Suprapubic skin (tissue), 4 donors: ENCODE data around the gene DPYSL4. TPM values are rescaled to one million over a fixed set of nuclear protein-coding genes. Genes with fewer than 3 reads are reported as not detected.
"Not testable (repeated sequence)": the region's sequence is repeated elsewhere in the genome, so short reads cannot be mapped to it uniquely, and the experiment has no call there.

Experiments used
- DNase-seq, 2 donors: peaks; one replicate each; pipeline ENCODE4 v3.0.0-alpha.2; 2019; ENCODE audit warnings: low spot score in 2 of 2
- H3K27ac ChIP-seq: fragments of 200-600 bp; sonication (generic); one replicate; pipeline ENCODE4 v1.5.1; 2019
- H3K27me3 ChIP-seq: fragments of 200-600 bp; sonication (generic); one replicate; pipeline ENCODE4 v1.5.1; 2019
- H3K36me3 ChIP-seq: fragments of 200-600 bp; sonication (generic); one replicate; pipeline ENCODE4 v1.5.1; 2019
- H3K4me1 ChIP-seq: fragments of 200-600 bp; sonication (generic); one replicate; pipeline ENCODE4 v1.5.1; 2019
- H3K4me3 ChIP-seq: fragments of 200-600 bp; sonication (generic); one replicate; pipeline ENCODE4 v1.5.1; 2019; ENCODE audit warnings: mild to moderate bottlenecking
- H3K9me3 ChIP-seq: fragments of 200-600 bp; sonication (generic); one replicate; pipeline ENCODE4 v1.5.1; 2019
- EP300 ChIP-seq: sonication (generic); formaldehyde crosslinking; IDR thresholded peaks from one replicate; pipeline ENCODE4 v1.6.1; 2017; ENCODE audit warnings: antibody characterized with exemption
- POLR2A ChIP-seq, 2 donors: fragments of 450-650 bp; IDR thresholded peaks; one replicate each; pipeline ENCODE4 v1.6.1; 2017; ENCODE audit warnings: antibody characterized with exemption in 2 of 2, mild to moderate bottlenecking in 2 of 2, moderate library complexity in 2 of 2
- POLR2AphosphoS5 ChIP-seq, 3 donors: sonication (generic); formaldehyde crosslinking; IDR thresholded peaks; one replicate each; pipeline ENCODE4 v1.6.1; 2017; ENCODE audit warnings: antibody characterized with exemption in 3 of 3
- WGBS: methylation state at CpG from one replicate; pipeline ENCODE4 v1.1.5; 2018; 5-methylcytosine and 5-hydroxymethylcytosine counted together
- total RNA-seq, 4 donors: library from RNA; depleted of rRNA; stranded (reverse); fragments of >200 nt; gene quantifications; one replicate each; pipeline ENCODE4 v1.1.0, GENCODE V29; 2016
- TF ChIP-seq, protein P1 (sequence below), 2 donors: fragments of 200-600 bp in 1 of 2; fragments of 450-650 bp in 1 of 2; sonication (generic) in 1 of 2; IDR thresholded peaks; one replicate each; pipeline ENCODE4 v1.5.1; 2016 to 2019; ENCODE audit warnings: antibody characterized with exemption in 2 of 2, mild to moderate bottlenecking in 1 of 2, moderate library complexity in 1 of 2

The DPYSL4 gene
- total RNA-seq, 4 donors from 2014 or later = 0.38 to 1.7 (median 0.91) TPM; not detected in 1

DNA sequence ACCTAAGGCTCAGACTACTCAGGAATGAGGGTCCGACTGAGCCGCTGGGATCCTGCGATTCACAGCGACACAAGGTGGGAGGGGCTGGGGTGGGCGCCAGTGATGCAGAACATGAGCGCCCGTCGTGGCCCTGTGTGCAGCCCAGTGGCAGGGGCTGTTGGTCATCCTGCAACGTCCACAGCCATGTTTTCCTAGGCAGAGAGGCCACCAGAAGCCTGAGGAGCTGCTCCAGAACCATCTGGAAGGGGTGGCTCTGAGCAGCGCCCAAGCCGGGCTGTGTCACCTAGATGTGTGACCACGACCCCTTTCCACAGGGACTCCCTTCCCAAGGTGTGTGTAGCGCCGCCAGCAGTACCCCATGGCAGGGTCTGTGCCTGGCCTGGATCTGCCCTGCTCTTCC lies 24.5 kb downstream of the DPYSL4 start:
- H3K4me1 ChIP-seq = no peaks in the 10 kb centered on the region
- no peaks in the 10 kb centered on the region for H3K36me3 ChIP-seq
- TF ChIP-seq POLR2AphosphoS5 (IDR thresholded peaks at IDR 0.05) = no peak
- H3K27ac ChIP-seq = no peak overlapping the region
- no peak overlapping the region for H3K4me3 ChIP-seq
- 97% methylated on average over 12 of the region's 14 CpGs for WGBS
- no peak for DNase-seq
- no peaks in the 10 kb centered on the region for H3K9me3 ChIP-seq
- no peaks in the 10 kb centered on the region for H3K27me3 ChIP-seq

DNA sequence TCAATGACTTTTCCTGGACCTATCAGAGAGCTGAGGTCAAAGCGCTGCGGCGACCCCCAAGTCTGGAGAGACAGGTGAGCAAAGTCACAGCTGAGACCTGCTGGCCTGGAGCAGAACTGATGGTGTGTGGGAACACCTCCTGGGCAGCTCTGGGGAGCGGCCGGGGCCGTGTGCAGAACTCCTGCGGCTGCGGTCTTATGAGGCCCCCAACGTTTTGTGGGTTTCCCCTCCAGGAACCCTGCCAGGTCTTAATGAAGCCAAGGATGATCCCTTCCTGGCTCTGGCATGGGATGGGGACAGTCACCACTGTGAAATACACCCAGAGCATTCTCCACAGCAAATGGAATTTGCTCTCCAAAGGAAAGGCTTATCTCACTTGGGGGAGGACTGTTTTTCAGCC lies 26.1 kb downstream of the DPYSL4 start:
- Histone ChIP-seq H3K9me3 (no peaks in the 10 kb centered on the region), H3K27me3 (no peaks in the 10 kb centered on the region), H3K4me3 (no peak overlapping the region), H3K36me3 (no peaks in the 10 kb centered on the region), H3K4me1 (no peaks in the 10 kb centered on the region), H3K27ac (no peak overlapping the region)
- WGBS = 93% methylated on average over 8 of the region's 9 CpGs
- DNase-seq = no peak
- TF ChIP-seq, protein P1, sequence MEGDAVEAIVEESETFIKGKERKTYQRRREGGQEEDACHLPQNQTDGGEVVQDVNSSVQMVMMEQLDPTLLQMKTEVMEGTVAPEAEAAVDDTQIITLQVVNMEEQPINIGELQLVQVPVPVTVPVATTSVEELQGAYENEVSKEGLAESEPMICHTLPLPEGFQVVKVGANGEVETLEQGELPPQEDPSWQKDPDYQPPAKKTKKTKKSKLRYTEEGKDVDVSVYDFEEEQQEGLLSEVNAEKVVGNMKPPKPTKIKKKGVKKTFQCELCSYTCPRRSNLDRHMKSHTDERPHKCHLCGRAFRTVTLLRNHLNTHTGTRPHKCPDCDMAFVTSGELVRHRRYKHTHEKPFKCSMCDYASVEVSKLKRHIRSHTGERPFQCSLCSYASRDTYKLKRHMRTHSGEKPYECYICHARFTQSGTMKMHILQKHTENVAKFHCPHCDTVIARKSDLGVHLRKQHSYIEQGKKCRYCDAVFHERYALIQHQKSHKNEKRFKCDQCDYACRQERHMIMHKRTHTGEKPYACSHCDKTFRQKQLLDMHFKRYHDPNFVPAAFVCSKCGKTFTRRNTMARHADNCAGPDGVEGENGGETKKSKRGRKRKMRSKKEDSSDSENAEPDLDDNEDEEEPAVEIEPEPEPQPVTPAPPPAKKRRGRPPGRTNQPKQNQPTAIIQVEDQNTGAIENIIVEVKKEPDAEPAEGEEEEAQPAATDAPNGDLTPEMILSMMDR (IDR thresholded peaks at IDR 0.05) = no peak
- no peak for TF ChIP-seq EP300
- no peak for TF ChIP-seq POLR2AphosphoS5 (IDR thresholded peaks at IDR 0.05)
- no peak for TF ChIP-seq POLR2A (IDR thresholded peaks at IDR 0.05)

DNA sequence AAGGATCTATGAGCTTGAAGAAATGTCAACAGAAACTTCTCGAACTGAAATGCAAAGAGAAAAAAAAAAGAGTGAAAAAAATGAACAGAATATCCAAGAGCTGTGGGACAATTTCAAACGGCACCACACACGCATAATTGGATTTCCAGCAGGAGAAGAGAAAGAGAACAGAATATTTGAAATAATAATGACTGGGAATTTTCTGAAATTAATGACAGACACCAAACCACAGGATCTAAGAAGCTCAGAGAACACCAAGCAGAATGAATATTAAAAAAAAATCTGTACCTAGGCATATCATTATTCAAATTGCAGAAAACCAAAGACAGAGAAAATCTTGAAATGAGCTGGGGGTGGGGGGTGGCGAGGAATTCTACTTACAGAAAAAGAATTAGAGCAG lies 27.2 kb downstream of the DPYSL4 start:
- 73% methylated on average over 4 of the region's 4 CpGs for WGBS
- H3K27ac ChIP-seq = no peak overlapping the region
- H3K4me3 ChIP-seq = no peak overlapping the region
- TF ChIP-seq, protein P1 (IDR thresholded peaks at IDR 0.05) = no peak
- TF ChIP-seq EP300 (no peak), POLR2AphosphoS5 (IDR thresholded peaks at IDR 0.05) (no peak), POLR2A (IDR thresholded peaks at IDR 0.05) (no peak)
- no peaks in the 10 kb centered on the region for H3K27me3 ChIP-seq
- no peaks in the 10 kb centered on the region for H3K36me3 ChIP-seq
- no peaks in the 10 kb centered on the region for H3K4me1 ChIP-seq
- no peak for DNase-seq
- H3K9me3 ChIP-seq = no peaks in the 10 kb centered on the region

DNA sequence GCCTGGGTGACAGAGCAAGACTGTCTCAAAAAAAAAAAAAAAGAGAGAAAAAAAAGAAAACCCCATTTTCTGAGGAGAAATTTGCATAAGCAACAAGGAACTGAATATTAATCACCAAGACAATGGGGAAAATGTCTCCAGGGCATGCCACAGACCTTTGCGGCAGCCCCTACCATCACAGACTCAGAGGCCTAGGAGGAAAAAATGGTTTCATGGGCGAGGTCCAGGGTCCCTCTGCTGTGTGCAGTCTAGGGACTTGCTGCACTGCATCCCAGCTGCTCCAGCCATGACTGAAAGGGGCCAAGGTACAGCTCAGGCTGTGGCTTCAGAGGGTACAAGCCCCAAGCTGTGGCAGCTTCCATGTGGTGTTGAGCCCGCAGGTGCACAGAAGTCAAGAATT lies 29.7 kb downstream of the DPYSL4 start:
- WGBS = 80% methylated on average over 3 of the region's 3 CpGs
- H3K4me3 ChIP-seq, H3K27ac ChIP-seq, H3K4me1 ChIP-seq, H3K9me3 ChIP-seq, DNase-seq, H3K27me3 ChIP-seq, H3K36me3 ChIP-seq: not testable (repeated sequence)

DNA sequence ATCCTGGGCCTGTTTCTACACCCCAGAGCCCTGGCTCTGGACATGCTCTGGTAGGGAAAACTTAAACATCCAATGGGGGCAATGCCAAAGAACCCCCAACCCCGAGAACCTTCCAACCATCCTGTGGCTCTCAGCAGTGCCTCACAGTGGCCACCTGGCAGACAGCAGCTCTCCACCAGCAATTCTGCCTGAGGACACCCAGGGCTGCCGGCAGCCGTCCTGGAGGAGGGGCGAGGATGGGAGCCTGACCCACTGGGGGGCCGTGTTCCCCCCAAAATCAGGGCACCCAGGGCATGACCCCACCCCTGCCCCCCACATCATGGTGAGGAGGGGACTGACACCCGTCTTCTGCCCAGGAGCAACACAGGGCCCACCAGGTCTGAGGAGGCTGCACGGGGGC lies 32.7 kb downstream of the DPYSL4 start:
- TF ChIP-seq POLR2AphosphoS5 (IDR thresholded peaks at IDR 0.05) (no peak), POLR2A (IDR thresholded peaks at IDR 0.05) (no peak), EP300 (no peak)
- TF ChIP-seq, protein P1 (IDR thresholded peaks at IDR 0.05) = no peak
- 89% methylated on average over 3 of the region's 7 CpGs for WGBS
- H3K27me3 ChIP-seq = no peaks in the 10 kb centered on the region

DNA sequence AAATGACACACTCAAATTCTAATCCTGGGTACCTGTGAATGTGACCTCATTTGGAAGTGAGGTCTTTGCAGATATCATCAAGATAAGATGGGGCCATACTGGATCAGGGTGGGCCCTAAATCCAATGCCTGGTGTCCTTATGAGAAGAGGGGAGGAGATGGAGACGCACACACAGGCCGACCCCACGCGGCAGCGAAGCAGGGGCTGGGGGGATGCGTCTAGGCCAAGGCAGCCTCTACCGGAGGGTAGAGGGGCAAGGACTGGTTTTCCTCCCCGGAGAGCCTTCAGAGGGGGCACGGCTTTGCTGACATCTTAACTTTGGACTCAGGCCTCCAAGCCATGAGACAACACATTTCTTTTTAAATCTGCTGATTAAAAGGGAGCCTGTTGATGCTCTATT lies 33.3 kb downstream of the DPYSL4 start:
- H3K36me3 ChIP-seq = no peaks in the 10 kb centered on the region

More for the DNA sequence above, 32.7 kb downstream of the DPYSL4 start:
- H3K27ac ChIP-seq = no peak overlapping the region
- no peaks in the 10 kb centered on the region for H3K9me3 ChIP-seq
- no peak for DNase-seq
- H3K36me3 ChIP-seq = no peaks in the 10 kb centered on the region
- peaks cover 7% of the 10 kb centered on the region for H3K4me1 ChIP-seq
- H3K4me3 ChIP-seq = no peak overlapping the region

DNA sequence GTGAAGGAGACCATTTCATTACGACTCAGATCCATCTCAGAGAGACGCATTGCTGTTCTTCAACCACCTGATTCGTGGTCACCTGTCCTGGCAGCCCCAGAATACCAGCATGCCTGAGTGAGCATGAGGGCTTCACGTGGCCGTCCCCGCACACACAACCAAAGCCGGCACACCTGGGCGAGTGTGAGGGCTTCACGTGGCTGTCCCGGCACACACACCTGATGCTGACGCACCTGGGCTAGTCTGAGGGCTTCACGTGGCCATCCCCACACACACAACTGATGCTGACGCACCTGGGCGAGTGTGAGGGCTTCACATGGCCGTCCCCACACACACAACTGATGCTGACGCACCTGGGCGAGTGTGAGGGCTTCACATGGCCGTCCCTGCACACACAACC lies 34.2 kb downstream of the DPYSL4 start:
- DNase-seq, H3K27ac ChIP-seq, H3K27me3 ChIP-seq, H3K36me3 ChIP-seq, H3K4me1 ChIP-seq, H3K9me3 ChIP-seq, H3K4me3 ChIP-seq: not testable (repeated sequence)
- 91% methylated on average over 6 of the region's 18 CpGs for WGBS

More for the DNA sequence above, 33.3 kb downstream of the DPYSL4 start:
- Histone ChIP-seq H3K9me3 (no peaks in the 10 kb centered on the region), H3K27me3 (no peaks in the 10 kb centered on the region), H3K4me3 (no peak overlapping the region), H3K27ac (no peak overlapping the region), H3K4me1 (peaks cover 7% of the 10 kb centered on the region)
- DNase-seq = no peak
- TF ChIP-seq, protein P1 (IDR thresholded peaks at IDR 0.05) = no peak
- TF ChIP-seq POLR2A (IDR thresholded peaks at IDR 0.05) (no peak), EP300 (no peak), POLR2AphosphoS5 (IDR thresholded peaks at IDR 0.05) (no peak)
- 98% methylated on average over 5 of the region's 9 CpGs for WGBS
